HEK293T (cell line): ENCODE measurements around the gene CAT.

Experiments used
- CTCF ChIA-PET: fragments of 350-600 bp; formaldehyde crosslinking; extraction: SDS; loops from one replicate; lab custom pipeline; 2021; ENCODE audit warnings: antibody characterized with exemption, inconsistent platforms; lab: Yijun Ruan, JAX
- POLR2A ChIA-PET: fragments of 350-600 bp; formaldehyde crosslinking; extraction: SDS; loops from one replicate; lab custom pipeline; 2020; ENCODE audit warnings: antibody characterized with exemption, inconsistent platforms; lab: Yijun Ruan, JAX
- DNase-seq: peaks from one replicate; pipeline ENCODE4 v3.0.0; 2012; ENCODE audit warnings: mixed read lengths; ENCODE audit errors: extremely low spot score
- ARNT ChIP-seq: fragments of 450-650 bp; IDR thresholded peaks from 2 replicates; pipeline ENCODE4 v1.6.1; 2017; ENCODE audit warnings: mild to moderate bottlenecking
- BHLHE40 ChIP-seq: fragments of 450-650 bp; IDR thresholded peaks from 2 replicates; pipeline ENCODE4 v1.6.1; 2016; ENCODE audit warnings: mild to moderate bottlenecking, moderate library complexity, borderline replicate concordance
- CTBP1 ChIP-seq: fragments of 450-650 bp; IDR thresholded peaks from 2 replicates; pipeline ENCODE4 v1.6.1; 2016; ENCODE audit warnings: borderline replicate concordance
- ELF4 ChIP-seq: fragments of 450-650 bp; IDR thresholded peaks from 2 replicates; pipeline ENCODE4 v1.6.1; 2017; ENCODE audit warnings: antibody characterized with exemption
- FOXA1 ChIP-seq: fragments of 450-650 bp; IDR thresholded peaks from 2 replicates; pipeline ENCODE4 v1.6.1; 2016; ENCODE audit warnings: mild to moderate bottlenecking
- FOXK2 ChIP-seq: fragments of 450-650 bp; IDR thresholded peaks from 2 replicates; pipeline ENCODE4 v1.6.1; 2016; ENCODE audit warnings: mild to moderate bottlenecking
- FOXM1 ChIP-seq: fragments of 450-650 bp; IDR thresholded peaks from 2 replicates; pipeline ENCODE4 v1.6.1; 2017; ENCODE audit warnings: mild to moderate bottlenecking, borderline replicate concordance
- HDGF ChIP-seq: fragments of 450-650 bp; IDR thresholded peaks from 2 replicates; pipeline ENCODE4 v1.6.1; 2017; ENCODE audit warnings: antibody characterized with exemption, borderline replicate concordance
- L3MBTL2 ChIP-seq: fragments of 450-650 bp; conservative IDR thresholded peaks from 2 replicates; pipeline ENCODE4 v1.6.1; 2016; ENCODE audit warnings: mild to moderate bottlenecking
- LEF1 ChIP-seq: fragments of 450-650 bp; IDR thresholded peaks from 2 replicates; pipeline ENCODE4 v1.6.1; 2017; ENCODE audit warnings: mild to moderate bottlenecking, borderline replicate concordance
- NFRKB ChIP-seq: fragments of 450-650 bp; IDR thresholded peaks from 2 replicates; pipeline ENCODE4 v1.6.1; 2016; ENCODE audit warnings: mild to moderate bottlenecking, moderate library complexity
- SP1 ChIP-seq: fragments of 450-650 bp; IDR thresholded peaks from 2 replicates; pipeline ENCODE4 v1.6.1; 2017
- SUZ12 ChIP-seq: fragments of 450-650 bp; IDR thresholded peaks from 2 replicates; pipeline ENCODE4 v1.6.1; 2016; ENCODE audit warnings: mild to moderate bottlenecking
- TARDBP ChIP-seq: fragments of 450-650 bp; IDR thresholded peaks from 2 replicates; pipeline ENCODE4 v1.6.1; 2016
- ZNF384 ChIP-seq: fragments of 450-650 bp; IDR thresholded peaks from 2 replicates; pipeline ENCODE4 v1.6.1; 2016
- TF ChIP-seq, protein P1 (sequence below): fragments of 450-650 bp; IDR thresholded peaks from 2 replicates; pipeline ENCODE4 v1.6.1; 2016

CAT gene

GRCh38 chr11:34439610-34440198 is 970 bp downstream of the CAT start:
- CTCF ChIA-PET = no interaction called here
- POLR2A ChIA-PET = no interaction called here
- TF ChIP-seq SP1 = no peak
- TF ChIP-seq CTBP1 = no peak
- TF ChIP-seq NFRKB = no peak
- TF ChIP-seq ZNF384 = no peak
- no peak for TF ChIP-seq BHLHE40
- no peak for TF ChIP-seq LEF1
- no peak for TF ChIP-seq ELF4
- TF ChIP-seq L3MBTL2 = no peak
- no peak for DNase-seq

- TF ChIP-seq CTBP1 (no peak), SUZ12 (no peak), ZNF384 (no peak), NFRKB (no peak), FOXA1 (no peak), FOXK2 (no peak), BHLHE40 (no peak), L3MBTL2 (no peak), ELF4 (no peak)
- TF ChIP-seq, protein P1, sequence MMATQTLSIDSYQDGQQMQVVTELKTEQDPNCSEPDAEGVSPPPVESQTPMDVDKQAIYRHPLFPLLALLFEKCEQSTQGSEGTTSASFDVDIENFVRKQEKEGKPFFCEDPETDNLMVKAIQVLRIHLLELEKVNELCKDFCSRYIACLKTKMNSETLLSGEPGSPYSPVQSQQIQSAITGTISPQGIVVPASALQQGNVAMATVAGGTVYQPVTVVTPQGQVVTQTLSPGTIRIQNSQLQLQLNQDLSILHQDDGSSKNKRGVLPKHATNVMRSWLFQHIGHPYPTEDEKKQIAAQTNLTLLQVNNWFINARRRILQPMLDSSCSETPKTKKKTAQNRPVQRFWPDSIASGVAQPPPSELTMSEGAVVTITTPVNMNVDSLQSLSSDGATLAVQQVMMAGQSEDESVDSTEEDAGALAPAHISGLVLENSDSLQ = no peak
- POLR2A ChIA-PET = no interaction called here
- CTCF ChIA-PET = no interaction called here
- no peak for DNase-seq
Measured at GRCh38 chr11:34441814-34442213, 3.1 kb downstream of the CAT start.

- TF ChIP-seq NFRKB (no peak), SUZ12 (no peak), LEF1 (no peak), SP1 (no peak), FOXA1 (no peak), TARDBP (no peak)
- TF ChIP-seq, protein P1 = no peak
- no peak for DNase-seq
- ChIA-PET CTCF (no interaction called here), POLR2A (no interaction called here)
Measured at GRCh38 chr11:34443136-34443535, 4.4 kb downstream of the CAT start.

- DNase-seq = no peak
- CTCF ChIA-PET = no interaction called here
- POLR2A ChIA-PET = no interaction called here
- TF ChIP-seq LEF1 = no peak
- no peak for TF ChIP-seq ELF4
- TF ChIP-seq FOXA1 = no peak
Measured at GRCh38 chr11:34444428-34444827, 5.7 kb downstream of the CAT start.

DNA sequence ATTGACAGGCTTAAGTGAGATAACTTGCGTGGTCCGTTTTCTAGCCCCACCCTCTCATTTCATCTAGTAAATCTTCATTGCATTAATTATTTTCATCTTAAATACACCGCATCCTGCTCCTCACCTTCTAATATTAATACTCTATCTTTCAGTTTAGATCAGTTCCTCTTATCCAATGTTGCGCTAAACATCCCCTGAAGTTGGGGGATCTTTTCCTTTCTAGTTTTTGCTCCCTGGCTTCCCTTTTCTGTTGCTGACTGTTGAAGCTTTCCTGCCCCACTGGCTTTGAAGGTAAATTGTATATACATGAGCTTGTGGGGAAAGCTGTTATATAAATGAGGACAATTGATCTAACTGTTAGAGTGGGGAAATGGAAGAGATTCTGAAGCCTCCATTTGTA is 7.2 kb downstream of the CAT start:
- no peak for TF ChIP-seq HDGF
- TF ChIP-seq ARNT = no peak
- TF ChIP-seq L3MBTL2 = no peak
- TF ChIP-seq LEF1 = no peak
- TF ChIP-seq SUZ12 = no peak
- no peak for TF ChIP-seq BHLHE40
- ChIA-PET POLR2A (no interaction called here), CTCF (no interaction called here)
- DNase-seq = no peak

DNA sequence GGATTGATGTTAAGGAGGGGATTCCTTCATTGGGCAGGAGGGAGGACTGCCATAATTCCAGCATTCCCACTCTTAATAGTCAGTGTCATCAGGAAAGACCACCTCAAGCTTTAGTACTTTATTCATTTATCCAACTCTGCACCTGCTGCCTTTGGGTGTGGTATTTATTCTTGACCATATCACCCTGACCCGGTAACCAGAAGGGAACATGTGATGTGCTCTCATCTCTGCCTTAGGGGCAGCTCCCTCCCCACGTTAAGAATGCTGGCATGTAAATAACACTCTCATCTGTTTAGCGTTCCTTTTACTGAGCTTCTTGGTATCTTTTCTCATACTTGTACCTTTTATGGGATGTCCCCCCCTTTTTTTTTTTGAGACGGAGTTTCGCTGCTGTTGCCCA is 7.7 kb downstream of the CAT start:
- ChIA-PET CTCF (no interaction called here), POLR2A (no interaction called here)
- no peak for DNase-seq
- no peak for TF ChIP-seq FOXK2
- no peak for TF ChIP-seq CTBP1
- TF ChIP-seq FOXM1 = no peak
- TF ChIP-seq HDGF = no peak
- TF ChIP-seq ARNT = no peak
- TF ChIP-seq, protein P1 = no peak
- TF ChIP-seq FOXA1 = no peak
- TF ChIP-seq L3MBTL2 = no peak
- TF ChIP-seq BHLHE40 = no peak

DNA sequence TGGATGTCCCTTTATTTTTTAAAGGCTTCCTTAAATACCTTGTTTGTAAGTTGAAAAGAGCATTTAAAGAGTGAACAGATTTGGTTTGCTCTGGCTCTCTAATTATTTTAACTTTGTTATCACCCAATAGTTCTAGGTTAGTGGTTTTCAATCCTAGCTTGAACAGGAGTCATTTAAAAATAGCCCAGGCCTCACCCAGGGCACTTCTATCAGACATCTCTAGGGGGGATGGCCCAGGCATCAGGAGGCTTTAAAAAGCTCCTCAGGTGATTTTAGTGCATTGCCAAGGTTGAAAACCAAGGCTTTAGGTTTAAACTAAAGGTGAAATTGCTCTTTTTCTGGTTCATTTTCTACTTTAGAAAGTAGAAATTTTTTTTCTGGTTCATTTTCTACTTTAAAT is 8.3 kb downstream of the CAT start:
- ChIA-PET CTCF (no interaction called here), POLR2A (interaction anchor here (1.6 kb wide), 1 partner anchor 9 kb away, joined by 5 read pairs; no protein-coding TSS in a partner anchor)
- TF ChIP-seq ZNF384 (no peak), NFRKB (no peak), LEF1 (no peak), CTBP1 (no peak), SUZ12 (no peak), SP1 (no peak), ELF4 (no peak), BHLHE40 (no peak), FOXM1 (no peak), FOXA1 (no peak), FOXK2 (no peak), ARNT (no peak), HDGF (no peak), L3MBTL2 (no peak), TARDBP (no peak)
- TF ChIP-seq, protein P1 = no peak
- DNase-seq = no peak
